Fibroblast of skin of back (primary cell): ENCODE data around the gene CD84.
"Not testable (repeated sequence)": the region's sequence is repeated elsewhere in the genome, so short reads cannot be mapped to it uniquely, and the experiment has no call there.

Source experiments
- DNase-seq: peaks from one replicate; pipeline ENCODE4 v3.0.0-alpha.2; 2013

Gene CD84

GRCh38 chr1:160608941-160609340 lies 29.6 kb upstream of the CD84 start:
- no peak for DNase-seq

- DNase-seq: no peak
Measured at GRCh38 chr1:160608514-160608913, 29.2 kb upstream of the CD84 start.

- DNase-seq: no peak
Measured at GRCh38 chr1:160608057-160608456, 28.8 kb upstream of the CD84 start.

GRCh38 chr1:160607672-160608032 lies 28.4 kb upstream of the CD84 start:
- no peak for DNase-seq

GRCh38 chr1:160607011-160607671 lies 27.8 kb upstream of the CD84 start:
- peak; percentile 76 for DNase-seq

GRCh38 chr1:160606611-160607010 lies 27.3 kb upstream of the CD84 start:
- no peak for DNase-seq

GRCh38 chr1:160605792-160606479 lies 26.6 kb upstream of the CD84 start:
- no peak for DNase-seq

GRCh38 chr1:160605205-160605604 lies 25.9 kb upstream of the CD84 start:
- DNase-seq: no peak

GRCh38 chr1:160597705-160598104 lies 18.4 kb upstream of the CD84 start:
- no peak for DNase-seq

GRCh38 chr1:160597051-160597450 lies 17.8 kb upstream of the CD84 start:
- DNase-seq: no peak

- DNase-seq: no peak
Measured at GRCh38 chr1:160590488-160590887, 11.2 kb upstream of the CD84 start.

- no peak for DNase-seq
Measured at GRCh38 chr1:160588468-160588867, 9.2 kb upstream of the CD84 start.

- DNase-seq: no peak
Measured at GRCh38 chr1:160584784-160585183, 5.5 kb upstream of the CD84 start.

GRCh38 chr1:160582976-160583375 lies 3.7 kb upstream of the CD84 start:
- not testable (repeated sequence) for DNase-seq

- DNase-seq: no peak
Measured at GRCh38 chr1:160581961-160582360, 2.7 kb upstream of the CD84 start.

GRCh38 chr1:160580221-160580812 lies 1.0 kb upstream of the CD84 start:
- no peak for DNase-seq

GRCh38 chr1:160578525-160579191 lies 638 bp downstream of the CD84 start:
- DNase-seq: no peak

- DNase-seq: no peak
Measured at GRCh38 chr1:160578175-160578524, 1.1 kb downstream of the CD84 start.

GRCh38 chr1:160577671-160578070 lies 1.6 kb downstream of the CD84 start:
- DNase-seq: no peak

GRCh38 chr1:160576884-160577283 lies 2.4 kb downstream of the CD84 start:
- DNase-seq: no peak

GRCh38 chr1:160576390-160576789 lies 2.9 kb downstream of the CD84 start:
- no peak for DNase-seq

GRCh38 chr1:160575112-160575664 lies 4.1 kb downstream of the CD84 start:
- no peak for DNase-seq

- no peak for DNase-seq
Measured at GRCh38 chr1:160570840-160571239, 8.5 kb downstream of the CD84 start.
